CD4-positive, alpha-beta T cell treated with Interleukin-6 for 4 hours (primary cell): ENCODE results near the gene ANK3.
A peak's percentile ranks its signal among the peaks of the same experiment; 100 is the strongest.

Experiments used
- DNase-seq: peaks from one replicate; pipeline ENCODE4 v3.0.0-alpha.2; 2020; ENCODE audit warnings: mixed read lengths

Gene ANK3

DNA sequence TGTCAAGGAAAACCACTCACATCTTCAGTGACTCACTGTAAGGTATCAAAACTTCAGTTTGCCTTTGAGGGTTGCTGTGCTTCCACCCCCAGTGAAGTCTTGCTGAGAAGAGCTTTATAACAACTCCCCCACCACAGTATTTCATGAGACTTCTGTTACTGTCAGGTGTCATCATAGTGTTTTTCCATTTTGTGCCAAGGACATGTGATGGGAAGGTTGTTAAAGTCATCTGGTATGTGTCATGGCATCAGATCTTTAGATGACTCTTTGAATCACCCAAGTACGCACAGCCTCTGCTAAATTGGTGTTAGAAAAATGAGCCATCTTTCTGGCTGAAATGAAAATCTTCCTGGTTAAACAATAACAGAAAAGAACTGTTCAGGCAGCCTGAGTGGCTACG, 368.3 kb downstream of the ANK3 start:
- no peak for DNase-seq

GRCh38 chr10:60016794-60017193, 372.9 kb downstream of the ANK3 start:
- DNase-seq, result no peak

DNA sequence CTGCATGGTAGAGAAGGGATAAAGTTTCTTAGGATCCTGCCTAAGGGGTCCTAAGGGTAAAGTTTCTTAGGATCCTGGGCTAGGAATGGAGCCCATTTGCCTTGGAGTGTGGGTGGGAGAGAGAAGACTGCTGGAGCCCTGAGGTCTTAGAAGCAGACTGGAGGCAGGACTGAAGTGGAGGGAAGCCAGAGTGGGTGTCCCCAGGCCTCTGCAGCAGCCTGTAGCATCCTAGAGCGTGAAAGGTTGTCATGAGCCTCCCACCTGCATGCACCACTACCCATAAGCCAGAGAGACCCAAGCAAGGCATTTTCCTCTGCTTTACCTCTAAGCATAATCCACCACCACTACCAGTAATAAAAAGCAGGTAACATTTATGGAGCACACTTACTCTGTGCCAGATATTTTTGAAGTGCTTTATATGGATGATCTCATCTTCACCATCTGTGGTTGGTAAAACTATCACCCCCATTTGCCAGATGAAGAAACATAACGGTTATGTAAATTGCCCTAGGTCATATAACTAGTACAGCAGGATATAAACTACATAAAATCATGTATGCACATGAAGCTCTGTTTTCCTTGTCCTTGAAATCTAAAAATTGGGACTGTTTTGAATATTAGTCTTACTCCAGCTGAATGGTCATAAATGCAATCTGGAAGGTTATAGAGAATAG, 379.8 kb downstream of the ANK3 start:
- no peak for DNase-seq

DNA sequence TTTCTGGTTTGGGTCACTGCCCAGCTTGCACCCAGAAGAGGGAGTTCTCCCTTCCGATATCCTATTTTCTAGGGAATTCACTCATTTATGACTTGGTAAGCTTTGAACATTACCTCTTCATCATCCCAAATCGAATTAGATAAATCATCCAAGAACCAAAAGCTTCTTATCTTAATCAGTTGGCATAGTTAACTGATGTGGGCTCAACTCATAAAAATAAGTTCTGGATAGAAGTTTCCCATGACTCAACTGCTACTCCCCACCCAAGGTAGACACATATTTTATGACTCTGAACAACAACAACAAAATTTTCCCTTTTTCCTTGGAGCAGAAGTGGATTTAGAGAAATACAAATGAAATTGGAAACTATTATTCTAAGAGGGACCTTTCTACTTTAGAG, 380.4 kb downstream of the ANK3 start:
- no peak for DNase-seq

DNA sequence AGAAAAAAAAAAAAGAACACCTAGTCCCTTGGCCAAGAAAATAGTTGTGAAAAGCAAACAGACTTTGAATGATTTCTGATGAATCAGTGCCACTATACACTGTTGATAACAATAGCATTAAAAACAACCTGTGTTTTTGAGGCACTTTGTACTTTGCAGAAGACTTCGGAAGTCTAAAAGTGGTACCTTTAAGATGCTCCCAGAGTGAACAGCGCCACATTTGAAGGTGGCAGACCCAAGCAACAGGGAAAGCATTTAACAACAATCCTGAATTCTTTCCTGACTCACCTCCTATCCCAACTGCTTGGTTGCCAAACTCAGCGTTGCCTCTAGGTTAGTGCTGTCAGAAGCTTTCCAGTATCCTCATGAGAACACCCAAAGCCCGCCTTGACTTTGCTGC, 380.9 kb downstream of the ANK3 start:
- DNase-seq, result no peak

GRCh38 chr10:60006062-60006461, 383.6 kb downstream of the ANK3 start:
- DNase-seq, result no peak

DNA sequence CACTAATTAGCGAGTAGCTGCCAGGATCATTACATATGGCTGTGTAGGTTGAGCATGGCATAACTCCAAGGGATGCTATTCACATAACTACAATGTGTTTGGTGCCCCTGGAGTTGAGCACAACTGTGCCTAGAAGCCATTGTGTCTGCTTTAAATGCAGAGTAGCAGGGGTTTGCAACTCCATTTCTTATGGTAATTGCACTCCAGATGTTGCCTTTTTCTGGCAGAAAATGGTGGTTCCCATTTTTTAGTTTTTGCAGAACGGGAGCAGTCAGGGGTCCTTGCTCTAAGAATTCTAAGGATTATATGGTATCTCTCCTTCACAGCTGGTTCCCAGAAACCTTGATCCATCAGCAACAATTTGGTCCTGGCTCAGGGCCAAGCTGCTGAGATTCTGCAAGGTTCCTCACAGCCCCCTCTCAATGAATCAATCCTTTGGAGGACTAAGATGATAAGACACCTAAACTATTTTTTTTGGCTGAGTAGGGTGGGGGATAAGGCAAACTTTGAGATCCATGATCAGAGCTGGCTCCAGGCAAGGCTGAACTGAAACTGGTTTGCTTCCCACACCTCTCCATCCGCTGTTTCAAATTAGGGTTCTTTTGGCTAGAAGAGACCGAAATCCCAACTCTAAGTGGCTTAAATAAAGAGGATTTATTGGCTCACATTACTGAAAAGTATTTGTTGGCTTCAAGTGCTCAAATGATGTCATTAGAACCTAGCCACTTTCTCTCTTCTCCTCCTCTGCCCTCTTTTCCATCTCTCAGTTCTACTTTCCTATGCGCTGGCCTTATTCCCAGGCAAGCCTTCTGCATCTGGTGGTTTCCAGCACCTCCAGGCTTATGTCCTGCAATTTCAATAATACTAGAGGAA, 385.8 kb downstream of the ANK3 start:
- DNase-seq, result no peak

GRCh38 chr10:60000747-60001146, 388.9 kb downstream of the ANK3 start:
- DNase-seq, result no peak

DNA sequence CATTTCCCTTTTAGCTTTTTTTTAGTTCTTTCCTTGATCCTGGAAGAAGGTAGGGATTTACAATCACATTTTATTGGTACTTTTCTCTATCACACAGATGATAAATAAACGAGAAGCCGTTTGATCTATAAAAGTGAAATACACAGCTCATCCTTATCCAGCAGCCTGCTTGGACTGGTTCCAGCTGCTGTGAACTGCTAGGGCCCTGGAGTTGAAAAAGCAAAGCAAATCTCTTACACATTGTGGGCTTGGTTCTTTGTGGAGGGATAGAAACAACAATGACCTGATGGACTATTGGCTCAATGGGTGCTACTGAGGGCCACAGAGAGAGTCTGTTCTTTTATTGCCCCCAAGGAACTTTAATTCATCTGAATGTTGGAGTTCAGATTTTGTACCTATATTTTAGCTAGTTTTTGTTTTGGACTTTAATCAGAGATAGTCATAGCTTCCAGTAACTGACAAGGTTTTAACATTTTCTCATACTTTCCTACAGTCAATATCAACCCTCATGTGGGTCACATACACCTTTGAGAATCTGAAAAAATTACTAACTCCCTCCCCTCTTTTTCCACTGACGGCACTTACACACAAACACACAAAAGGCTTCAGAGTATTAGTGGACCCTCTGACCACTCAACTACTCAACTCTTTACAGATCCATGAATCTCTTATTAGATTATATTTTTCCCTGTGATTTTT, 391.7 kb downstream of the ANK3 start:
- DNase-seq, result no peak

- no peak for DNase-seq
These were observed 393.8 kb downstream of the ANK3 start for GRCh38 chr10:59995862-59996261.

- DNase-seq, result no peak
These were observed 395.7 kb downstream of the ANK3 start for GRCh38 chr10:59993931-59994330.

- DNase-seq, result peak; percentile 15
These were observed 398.0 kb downstream of the ANK3 start for GRCh38 chr10:59991661-59992060.

- DNase-seq, result no peak
These were observed 398.6 kb downstream of the ANK3 start for GRCh38 chr10:59991117-59991516.

GRCh38 chr10:59985639-59986038, 404.0 kb downstream of the ANK3 start:
- no peak for DNase-seq

DNA sequence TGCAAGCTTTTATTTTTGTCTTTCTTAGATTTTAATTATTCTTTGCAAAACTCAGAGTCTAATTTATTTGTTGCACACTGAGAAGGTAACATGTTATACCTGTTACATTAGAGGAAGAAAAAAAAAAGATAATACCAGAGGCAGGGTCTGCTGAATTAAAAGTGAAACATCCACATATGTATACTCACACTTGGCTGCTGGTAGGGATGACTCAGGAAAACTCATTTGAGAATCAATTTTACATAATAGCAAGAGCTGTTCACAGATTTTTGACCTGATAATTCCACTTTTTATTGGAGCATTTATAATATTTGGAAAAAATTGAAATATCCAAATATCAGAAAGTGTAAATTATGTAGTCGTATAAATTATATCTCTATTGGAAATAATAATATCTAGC, 405.3 kb downstream of the ANK3 start:
- no peak for DNase-seq

DNA sequence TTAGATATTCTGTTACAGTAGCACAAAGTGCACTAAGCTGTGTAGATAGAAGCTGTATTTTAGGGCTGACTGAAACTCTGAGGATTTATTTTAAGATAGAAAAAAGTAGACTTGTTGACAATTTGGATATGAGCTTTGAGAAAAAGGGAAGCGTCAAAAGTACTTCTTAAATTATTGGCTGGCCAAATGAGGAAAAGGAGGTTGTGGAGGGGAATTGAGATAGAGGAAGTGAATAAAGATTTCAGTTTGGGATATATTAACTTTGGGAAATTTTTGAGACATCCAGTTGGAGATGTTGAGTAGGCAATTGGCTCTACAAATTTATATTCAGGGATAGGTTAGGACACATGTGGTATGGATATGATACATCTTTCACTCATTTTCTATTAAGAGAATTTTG, 409.3 kb downstream of the ANK3 start:
- DNase-seq, result no peak

DNA sequence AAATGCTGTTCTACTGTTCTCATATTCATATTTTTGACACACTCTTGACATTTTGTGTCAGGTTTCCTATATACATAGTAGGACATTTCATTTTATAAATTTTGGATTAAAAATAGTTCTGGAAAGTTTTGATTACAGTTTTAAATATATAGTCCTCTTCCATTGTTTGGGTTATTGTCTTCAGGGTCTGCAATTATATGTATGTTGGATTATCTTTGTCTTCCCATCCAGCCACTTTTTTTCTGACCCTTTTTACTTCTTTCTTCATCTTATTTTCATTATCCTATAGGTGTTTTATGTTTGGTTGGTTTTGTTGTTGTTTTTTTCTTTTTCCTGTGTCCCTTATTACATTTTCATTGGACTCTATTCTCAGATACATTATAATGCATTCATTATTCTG, 412.2 kb downstream of the ANK3 start:
- no peak for DNase-seq

DNA sequence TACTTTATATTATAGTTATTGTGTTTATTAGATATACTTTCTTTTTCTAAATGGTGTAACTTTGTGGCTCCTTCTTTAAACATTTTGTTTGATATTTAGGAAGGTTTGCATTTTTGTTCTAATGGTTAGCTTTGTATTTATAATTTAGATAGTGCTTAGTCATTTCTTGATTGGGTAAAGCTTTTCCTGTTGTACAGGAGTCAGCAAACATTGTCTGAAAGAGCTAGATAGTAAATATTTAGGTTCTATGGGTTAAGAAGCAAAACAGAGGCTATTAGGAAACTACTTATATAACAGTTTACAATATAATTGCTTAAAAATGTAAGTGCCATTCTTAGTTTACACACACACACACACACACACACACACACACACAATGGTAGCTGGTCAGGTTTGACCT, 412.8 kb downstream of the ANK3 start:
- no peak for DNase-seq
